HG02642 (cell line): ENCODE data around the gene CRLF2.
"Not testable (repeated sequence)": the region's sequence is repeated elsewhere in the genome, so short reads cannot be mapped to it uniquely, and the experiment has no call there.

ENCODE experiments used
- ATAC-seq: cut with Tn5 transposase; IDR thresholded peaks from one replicate; pipeline ENCODE4 v1.9.1; 2021; ENCODE audit warnings: mild to moderate bottlenecking; ENCODE audit not compliant: unreplicated experiment, poor library complexity

Gene CRLF2

DNA sequence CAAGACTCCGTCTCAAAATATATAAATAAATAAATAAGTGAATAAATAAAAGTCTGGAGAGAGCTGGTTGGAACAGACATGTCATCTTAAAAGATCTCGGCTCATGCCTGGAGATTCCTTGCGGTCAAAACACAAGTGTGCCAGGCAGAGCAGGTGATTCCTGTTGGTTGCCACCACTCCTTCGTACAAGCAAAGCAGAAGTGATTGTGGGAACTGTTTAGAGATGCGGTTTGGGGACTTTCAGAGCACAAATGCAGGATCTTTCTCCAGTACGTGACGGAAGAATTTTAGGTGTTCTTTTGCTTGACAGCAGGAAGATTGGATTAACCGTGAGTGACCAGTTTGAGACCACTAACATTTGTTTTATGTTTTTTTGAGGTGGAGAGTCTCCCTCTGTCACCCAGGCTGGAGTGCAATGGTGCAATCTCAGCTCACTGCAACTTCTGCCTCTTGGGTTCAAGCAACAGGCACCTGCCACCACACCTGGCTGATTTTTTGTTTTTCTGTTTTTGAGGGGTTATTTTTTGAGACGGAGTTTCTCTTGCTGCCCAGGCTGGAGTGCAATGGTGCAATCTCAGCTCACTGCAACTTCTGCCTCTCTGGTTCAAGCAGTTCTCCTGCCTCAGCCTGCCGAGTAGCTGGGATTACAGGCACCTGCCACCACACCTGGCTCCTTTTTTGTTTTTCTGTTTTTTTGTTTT lies 2.8 kb upstream of the CRLF2 start:
- ATAC-seq = no peak

DNA sequence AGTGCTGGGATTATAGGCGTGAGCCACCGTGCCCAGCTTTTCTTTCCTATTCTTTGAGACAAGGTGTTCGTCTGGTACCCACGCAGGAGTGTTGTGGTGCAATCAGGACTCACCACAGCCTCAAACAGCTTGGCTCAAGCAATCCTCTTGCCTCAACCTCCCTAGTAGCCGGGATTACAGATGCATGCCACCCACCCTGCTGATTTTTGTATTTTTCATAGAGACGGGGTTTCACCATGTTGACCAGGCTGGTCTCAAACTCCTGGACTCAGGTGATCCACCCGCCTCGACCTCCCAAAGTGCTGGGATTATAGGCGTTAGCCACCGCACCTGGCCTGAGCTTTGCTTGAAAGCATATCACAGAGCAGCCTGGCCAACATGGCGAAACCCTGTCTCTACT lies 1.5 kb upstream of the CRLF2 start:
- no peak for ATAC-seq

DNA sequence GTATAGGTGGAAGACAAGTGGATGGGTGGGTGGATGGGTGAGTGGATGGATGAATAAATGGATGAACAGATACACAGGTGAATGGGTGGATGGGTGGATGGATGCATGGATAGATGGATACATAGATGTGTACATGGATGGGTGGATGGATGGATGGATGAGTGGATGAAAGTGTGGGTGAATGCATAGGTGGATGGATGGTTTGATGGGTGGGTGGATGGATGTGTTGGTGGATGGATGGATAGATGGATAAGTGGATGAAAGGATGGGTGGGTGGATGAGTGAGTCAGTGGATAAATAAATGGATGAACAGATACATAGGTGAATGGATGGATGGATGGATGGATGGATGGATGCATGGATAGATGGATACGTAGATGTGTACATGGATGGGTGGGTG lies 1.6 kb downstream of the CRLF2 start:
- ATAC-seq = no peak

DNA sequence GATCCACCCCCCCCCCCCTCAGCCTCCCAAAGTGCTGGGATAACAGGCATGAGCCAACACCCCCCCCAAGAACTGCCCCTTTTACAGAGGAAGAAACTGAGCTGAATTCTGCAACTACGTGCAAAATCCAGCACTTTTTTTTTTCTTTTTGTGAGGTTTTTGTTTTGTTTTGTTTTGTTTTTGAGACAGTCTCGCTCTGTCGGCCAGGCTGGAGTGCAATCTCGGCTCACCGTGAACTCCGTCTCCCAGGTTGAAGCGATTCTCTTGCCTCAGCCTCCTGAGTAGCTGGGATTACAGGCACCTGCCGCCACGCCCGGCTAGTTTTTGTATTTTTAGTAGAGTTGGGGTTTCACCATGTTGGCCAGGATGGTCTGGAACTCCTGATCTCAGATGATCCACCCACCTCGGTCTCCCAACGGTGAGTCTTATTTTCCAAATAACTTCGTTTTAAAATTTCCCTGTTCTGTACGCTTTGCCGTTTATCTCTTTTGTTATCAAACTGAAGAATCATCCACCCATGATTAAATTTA lies 4.9 kb downstream of the CRLF2 start:
- ATAC-seq = no peak

DNA sequence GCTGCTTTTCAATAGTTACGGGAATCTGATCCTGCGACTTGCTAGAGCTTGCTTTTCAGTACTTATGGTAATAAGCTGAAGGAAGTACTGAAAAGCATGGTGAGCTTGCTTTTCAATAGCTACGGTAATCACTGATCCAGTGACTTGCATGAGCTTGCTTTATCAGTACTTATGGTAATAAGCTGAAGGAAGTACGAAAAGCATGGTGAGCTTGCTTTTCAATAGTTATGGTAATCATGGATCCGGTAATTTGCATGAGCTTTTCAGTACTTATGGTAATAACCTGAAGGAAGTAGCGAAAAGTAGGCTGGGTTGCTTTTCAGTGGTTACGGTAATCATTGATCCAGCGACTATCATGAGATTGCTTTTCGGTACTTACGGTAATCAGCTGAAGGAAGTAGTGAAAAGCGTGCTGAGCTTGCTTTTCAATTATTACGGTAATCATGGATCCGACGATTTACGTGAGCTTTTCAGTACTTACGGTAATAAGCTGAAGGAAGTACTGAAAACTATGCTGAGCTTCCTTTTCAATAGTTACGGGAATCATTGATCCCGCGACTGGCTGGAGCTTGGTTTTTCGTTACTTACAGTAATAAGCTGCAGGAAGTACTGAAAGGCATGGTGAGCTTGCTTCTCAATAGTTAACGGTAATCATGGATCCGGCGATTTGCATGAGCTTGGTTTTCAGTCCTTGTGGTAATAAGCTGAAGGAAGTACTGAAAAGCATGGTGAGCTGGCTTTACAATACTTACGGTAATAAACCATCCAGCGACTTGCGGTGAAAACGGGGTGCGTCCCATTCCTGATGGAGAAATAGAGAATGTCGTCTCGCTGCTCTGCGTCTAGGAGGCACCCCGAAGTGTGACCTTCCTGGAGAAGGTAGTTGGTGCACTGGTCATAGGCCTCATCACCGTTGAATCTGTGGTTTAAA lies 6.5 kb downstream of the CRLF2 start:
- no peak for ATAC-seq

DNA sequence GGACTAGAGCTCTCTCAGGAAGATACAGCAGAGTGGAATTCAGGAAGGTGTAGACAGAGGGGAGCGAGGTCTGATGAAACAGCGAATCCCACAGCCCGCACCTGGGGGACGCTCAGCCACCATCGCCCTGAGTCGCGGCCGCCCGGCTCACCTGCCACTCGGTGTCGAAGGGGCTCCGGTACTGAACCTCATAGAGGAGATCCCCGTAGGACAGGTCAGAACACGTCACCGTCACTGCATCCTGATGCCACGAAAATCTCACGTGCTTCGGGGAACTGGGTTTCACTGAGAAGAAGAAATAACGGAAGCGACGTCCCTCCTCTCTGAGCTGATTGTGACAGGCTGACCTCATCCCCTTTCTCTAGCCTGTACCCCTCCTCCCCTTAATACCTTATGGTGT lies 10.2 kb downstream of the CRLF2 start:
- ATAC-seq = no peak

DNA sequence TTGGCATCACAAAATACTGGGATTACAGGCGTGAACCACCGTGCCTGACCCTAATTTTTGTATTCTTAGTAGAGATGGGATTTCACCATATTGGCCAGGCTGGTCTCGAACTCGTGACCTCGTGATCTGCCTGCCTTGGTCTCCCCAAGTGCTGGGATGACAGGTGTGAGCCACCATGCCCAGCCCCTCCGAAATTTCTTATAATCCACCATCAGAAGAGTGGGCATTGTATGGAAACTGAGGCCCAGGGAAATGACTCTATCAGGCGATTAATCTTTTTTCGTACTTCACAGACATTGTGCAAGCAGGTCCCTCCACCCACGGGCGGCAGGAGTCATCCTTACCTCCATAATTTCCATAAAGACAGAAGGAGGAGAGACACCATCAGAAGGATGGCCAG lies 16.0 kb downstream of the CRLF2 start:
- no peak for ATAC-seq

DNA sequence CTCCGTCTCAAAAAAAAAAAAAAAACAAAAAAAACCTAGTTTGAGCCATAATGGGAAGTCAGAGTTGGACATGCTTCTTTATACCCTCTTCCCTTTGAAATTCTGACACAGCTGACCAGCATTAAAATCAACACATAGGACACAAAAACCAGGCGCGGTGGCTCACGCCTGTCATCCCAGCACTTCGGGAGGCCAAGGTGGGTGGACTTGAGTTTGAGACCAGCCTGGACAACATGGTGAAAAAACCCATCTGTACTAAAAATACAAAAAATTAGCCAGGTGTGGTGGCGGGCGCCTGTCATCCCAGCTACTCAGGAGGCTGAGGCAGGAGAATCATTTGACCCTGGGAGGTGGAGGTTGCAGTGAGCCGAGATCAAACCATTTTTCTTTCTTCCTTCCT lies 20.3 kb downstream of the CRLF2 start:
- not testable (repeated sequence) for ATAC-seq

DNA sequence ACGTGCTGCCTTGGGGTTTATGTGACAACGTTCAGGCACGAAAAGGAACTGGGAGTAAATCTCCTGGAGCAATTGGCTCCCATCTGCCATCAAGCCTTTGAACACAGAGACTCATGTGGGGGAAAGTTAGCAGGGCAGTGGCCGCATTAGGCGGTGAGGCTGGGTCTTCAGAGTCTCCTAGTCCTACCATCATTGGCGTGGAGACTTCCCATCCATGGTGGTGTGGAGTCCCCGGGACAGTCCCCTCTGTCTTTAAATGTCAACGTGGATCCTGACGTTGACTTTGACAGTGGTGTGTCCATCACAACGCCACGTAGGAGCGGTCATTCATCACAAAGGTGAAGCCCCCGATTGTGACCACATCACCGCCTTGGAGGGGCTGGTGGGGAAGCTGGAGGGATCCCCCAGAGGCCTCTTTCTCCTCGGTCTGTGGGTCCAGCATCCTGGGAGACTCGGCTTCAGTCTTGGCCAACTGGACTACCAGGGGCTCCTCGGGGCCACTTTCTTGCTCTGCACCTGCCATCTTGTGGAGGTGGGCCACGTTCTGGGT lies 21.8 kb downstream of the CRLF2 start:
- no peak for ATAC-seq

DNA sequence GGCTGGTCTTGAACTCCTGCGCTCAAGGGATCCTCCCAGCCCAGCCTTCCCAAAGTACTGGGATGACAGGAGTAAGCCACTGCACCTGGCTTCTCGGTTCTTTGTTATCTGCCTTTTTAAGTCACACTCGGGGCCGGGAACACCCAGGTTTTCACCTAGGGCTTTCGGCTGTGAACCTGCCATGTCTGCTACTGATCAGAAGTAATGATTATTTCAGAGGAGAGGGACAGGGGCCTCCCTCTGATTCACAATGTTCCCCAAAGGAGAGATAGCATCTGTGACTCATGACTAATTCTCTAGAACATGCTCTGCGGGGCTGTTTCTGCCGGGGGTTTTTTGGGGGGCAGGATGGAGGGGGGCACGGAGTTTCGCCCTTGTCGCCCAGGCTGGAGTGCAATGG lies 26.9 kb downstream of the CRLF2 start:
- ATAC-seq = no peak

DNA sequence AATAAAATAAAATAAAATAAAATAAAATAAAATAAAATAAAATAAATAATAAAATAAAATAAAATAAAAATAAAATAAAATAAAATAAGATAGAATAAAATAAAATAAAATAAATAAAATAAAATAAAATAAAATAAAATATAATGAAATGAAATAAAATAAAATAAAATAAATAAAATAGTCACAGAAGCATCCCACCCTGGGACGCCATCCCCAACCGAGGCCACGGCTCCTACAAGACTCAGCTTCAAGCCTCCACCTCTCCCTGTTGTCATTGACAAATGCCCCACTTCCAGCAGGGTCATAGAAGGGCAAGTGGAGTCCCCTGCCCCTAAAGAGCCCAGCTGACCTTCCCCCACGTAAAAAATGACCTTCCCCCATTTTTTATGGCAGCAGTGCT lies 30.2 kb downstream of the CRLF2 start:
- ATAC-seq = no peak

DNA sequence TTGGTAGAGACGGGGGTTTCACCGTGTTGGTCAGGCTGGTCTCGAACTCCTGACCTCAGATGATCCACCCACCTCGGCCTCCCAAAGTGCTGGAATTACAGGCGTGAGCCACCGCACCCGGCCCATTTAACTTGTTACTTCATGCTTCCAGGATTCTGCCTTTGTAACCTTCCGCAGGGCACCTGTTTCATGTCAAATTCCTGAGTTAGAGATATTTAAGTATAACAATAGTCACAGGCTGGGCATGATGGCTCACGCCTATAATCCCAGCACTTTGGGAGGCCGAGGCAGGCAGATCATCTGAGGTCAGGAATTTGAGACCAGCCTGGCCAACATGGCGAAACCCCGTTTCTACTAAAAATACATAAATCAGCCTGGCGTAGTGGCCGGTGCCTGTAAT lies 30.8 kb downstream of the CRLF2 start:
- ATAC-seq = not testable (repeated sequence)

DNA sequence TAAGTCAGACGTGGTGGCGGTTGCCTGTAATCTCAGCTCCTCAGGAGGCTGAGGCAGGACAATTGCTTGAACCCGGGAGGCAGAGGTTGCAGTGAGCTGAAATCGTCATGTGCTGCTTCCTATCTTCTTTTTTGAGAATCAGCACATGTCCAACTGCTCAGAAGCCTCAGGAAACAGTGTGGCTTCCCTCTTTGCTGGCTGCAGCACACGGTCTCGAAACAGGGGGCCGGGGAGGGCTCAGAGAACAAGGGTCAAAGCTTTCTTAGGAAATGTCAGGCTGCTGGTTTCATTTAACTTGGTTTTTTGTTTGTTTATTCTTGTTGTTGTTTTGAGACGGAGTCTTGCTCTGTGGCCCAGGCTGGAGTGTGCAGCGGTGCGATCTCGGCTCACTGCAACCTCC lies 31.3 kb downstream of the CRLF2 start:
- no peak for ATAC-seq

DNA sequence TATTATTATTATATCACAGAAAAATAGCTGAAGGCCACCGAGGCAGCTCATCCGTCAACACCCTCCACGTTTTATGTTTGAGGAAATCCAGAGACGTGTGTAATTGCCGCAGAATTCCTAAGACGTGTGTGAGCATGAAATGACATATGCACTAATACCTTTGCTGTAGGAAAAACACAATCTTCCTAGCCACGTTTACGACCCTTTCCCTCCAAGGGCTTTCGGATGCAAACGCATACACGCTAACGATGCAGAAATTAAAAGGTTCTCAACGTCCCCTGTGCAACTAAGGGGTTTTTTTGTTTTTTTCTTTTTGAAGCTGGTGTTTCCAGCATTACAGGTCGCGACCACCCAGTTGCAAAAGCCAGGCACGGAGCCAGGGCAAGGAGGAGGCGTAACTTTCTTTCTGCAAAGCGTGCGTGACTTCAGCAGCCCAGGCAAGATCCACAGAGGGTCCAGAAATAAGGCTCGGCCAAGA lies 33.8 kb downstream of the CRLF2 start:
- no peak for ATAC-seq

DNA sequence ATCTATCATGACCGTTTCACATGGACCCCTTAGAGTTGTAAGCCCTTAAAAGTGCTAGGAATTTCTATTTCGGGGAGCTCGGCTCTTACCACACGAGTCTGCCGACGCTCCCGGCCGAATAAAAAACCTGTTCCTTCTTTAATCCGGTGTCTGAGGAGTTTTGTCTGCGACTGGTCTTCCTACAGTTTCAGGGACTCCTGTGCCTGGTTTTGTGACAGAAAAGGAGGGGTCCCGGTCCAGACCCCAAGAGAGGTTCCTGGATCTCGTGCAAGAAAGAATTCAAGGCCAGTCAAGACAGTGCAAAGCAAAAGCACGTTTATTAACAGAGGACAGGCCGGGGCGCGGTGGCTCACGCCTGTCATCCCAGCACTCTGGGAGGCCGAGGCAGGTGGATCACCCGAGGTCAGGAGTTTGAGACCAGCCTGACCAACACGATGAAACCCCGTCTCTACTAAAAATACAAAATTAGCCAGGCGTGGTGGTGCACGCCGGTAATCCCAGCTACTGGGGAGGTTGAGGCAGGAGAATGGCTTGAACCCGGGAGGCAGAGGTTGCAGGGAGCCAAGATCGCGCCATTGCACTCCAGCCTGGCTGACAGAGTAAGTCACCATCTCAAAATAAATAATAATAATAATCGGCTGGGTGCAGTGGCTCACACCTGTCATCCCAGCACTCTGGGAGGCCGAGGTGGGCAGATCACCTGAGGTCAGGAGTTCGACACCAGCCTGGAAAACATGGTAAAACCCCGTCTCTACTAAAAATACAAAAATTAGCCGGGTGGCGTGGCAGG lies 35.7 kb downstream of the CRLF2 start:
- not testable (repeated sequence) for ATAC-seq

DNA sequence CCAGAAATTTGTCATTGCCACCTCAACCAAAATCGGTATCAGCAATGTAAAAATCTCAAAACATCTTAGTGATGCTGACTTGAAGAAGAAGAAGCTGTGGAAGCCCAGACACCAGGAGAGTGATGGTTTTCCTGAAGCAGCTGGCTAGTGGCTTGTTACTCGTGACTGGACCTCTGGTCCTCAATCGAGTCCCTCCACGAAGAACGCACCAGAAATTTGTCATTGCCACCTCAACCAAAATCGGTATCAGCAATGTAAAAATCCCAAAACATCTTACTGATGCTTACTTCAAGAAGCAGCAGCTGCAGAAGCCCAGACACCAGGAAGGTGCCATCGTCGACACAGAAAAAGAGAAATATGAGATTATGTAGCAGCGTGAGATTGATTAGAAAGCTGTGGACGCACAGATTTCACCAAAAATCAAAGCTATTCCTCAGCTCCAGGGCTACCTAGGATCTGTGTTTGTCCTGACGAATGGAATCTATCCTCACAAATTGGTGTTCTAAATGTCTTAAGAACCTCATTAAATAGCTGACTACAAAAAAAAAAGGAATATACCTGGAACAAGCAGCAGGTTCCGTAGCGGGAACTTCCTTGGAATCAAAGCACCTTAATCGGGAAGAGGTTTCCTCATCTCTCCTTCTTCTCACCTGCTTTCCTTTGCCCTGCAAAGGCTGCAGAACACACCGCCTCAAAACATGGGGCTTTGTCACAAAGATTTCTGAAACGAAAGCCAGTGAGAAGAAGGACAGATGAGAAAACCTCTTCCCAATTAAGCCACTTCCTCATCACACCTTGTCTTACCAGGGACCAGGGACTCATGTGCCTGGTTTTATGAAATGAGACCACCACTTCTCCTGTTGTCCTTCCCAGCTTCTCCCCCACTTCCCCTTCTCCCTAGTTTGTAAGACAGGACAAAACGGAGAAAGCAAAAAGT lies 37.6 kb downstream of the CRLF2 start:
- ATAC-seq = not testable (repeated sequence)

DNA sequence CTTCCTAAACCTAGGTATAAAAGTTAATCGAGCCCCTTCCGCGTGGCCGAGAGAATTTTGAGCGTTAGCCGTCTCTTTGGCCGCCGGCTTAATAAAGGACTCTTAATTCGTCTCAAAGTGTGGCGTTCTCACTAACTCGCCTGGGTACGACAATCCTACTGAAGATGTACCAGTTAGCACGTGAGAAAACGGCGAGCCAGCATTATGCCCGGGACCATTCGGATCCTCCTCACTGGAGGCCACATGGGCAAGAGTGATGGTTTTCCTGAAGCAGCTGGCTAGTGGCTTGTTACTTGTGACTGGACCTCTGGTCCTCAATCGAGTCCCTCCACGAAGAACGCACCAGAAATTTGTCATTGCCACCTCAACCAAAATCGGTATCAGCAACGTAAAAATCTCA lies 39.0 kb downstream of the CRLF2 start:
- not testable (repeated sequence) for ATAC-seq

DNA sequence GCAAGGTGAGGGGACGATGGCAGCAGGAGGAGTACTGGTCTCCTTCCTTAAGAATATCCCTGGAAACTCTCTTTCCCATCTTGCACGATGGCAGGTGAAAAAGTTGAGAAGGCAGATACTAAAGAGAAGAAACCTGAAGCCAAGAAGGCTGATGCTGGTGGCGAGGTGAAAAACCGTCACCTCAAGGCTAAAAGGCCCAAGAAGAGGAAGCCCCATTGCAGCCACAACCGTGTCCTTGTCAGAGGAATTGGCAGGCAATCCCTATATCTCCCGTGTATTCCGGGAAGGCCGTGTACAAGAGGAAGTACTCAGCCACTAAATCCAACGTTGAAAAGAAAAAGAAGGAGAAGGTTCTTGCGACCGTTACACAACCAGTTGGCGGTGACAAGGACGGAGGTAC lies 40.0 kb downstream of the CRLF2 start:
- ATAC-seq = no peak

DNA sequence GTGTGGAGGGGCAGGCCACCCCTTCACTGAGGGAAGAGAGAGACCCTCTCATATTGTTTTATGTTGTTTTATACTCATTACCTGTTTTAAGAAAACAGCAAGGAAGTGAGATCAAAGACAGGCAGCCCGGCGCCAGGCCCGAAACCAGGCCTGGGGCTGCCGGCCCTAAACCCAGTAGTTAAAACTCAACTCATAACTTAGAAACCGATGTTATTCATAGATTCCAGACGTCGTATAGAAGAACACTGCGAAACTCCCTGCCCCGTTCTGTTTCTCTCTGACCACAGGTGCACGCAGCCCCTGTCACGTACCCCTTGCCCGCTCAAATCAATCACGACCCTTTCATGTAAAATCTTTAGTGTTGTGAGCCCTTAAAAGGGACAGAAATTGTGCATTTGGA lies 40.5 kb downstream of the CRLF2 start:
- not testable (repeated sequence) for ATAC-seq
